Liver (tissue), 9 donors: Measurements from ENCODE around the gene TTC22. TPM values are rescaled to one million over a fixed set of nuclear protein-coding genes. Genes with fewer than 3 reads are reported as not detected.

Experiments
- DNase-seq: peaks from one replicate; pipeline ENCODE4 v3.0.0-alpha.2; 2017; ENCODE audit warnings: low spot score
- H3K27ac ChIP-seq, 2 donors: one replicate each; pipeline ENCODE4 v1.7.0; 2013; ENCODE audit warnings: inconsistent platforms in 2 of 2, low read length in 2 of 2, control low read depth in 1 of 2, low read depth in 1 of 2, mild to moderate bottlenecking in 1 of 2
- H3K27me3 ChIP-seq, 4 donors: one replicate each; pipeline versions ENCODE4 v1.6.1 to v1.7.0; 2013; ENCODE audit warnings: low read length in 3 of 4, inconsistent platforms in 1 of 4, mild to moderate bottlenecking in 1 of 4, moderate library complexity in 1 of 4; ENCODE audit not compliant: control insufficient read depth in 4 of 4, insufficient read depth in 4 of 4
- H3K36me3 ChIP-seq, 4 donors: one replicate each; pipeline versions ENCODE4 v1.6.1 to v1.7.0; 2013; ENCODE audit warnings: low read length in 3 of 4, mild to moderate bottlenecking in 3 of 4, low read depth in 1 of 4, moderate library complexity in 1 of 4; ENCODE audit not compliant: control insufficient read depth in 4 of 4, insufficient read depth in 3 of 4
- H3K4me1 ChIP-seq, 4 donors: one replicate each; pipeline versions ENCODE4 v1.6.1 to v1.7.0; 2013; ENCODE audit warnings: low read length in 3 of 4, mild to moderate bottlenecking in 3 of 4, moderate library complexity in 1 of 4; ENCODE audit not compliant: control insufficient read depth in 4 of 4, insufficient read depth in 4 of 4
- H3K4me3 ChIP-seq, 3 donors: one replicate each; pipeline versions ENCODE4 v1.6.1 to v1.7.0; 2013; ENCODE audit warnings: low read length in 3 of 3, control low read depth in 1 of 3, low read depth in 1 of 3, mild to moderate bottlenecking in 1 of 3
- H3K9ac ChIP-seq, 2 donors: one replicate each; pipeline ENCODE4 v1.7.0; 2013; ENCODE audit warnings: low read length in 2 of 2, mild to moderate bottlenecking in 2 of 2, moderate library complexity in 2 of 2, control low read depth in 1 of 2, low read depth in 1 of 2
- H3K9me3 ChIP-seq, 4 donors: one replicate each; pipeline versions ENCODE4 v1.6.1 to v1.7.0; 2013; ENCODE audit warnings: low read length in 3 of 4; ENCODE audit not compliant: control insufficient read depth in 4 of 4
- EGR1 ChIP-seq, 2 donors: IDR thresholded peaks; 2 replicates each; pipeline ENCODE4 v1.6.1; 2016 to 2018; ENCODE audit warnings: antibody characterized with exemption in 2 of 2, low read depth in 2 of 2
- FOXA1 ChIP-seq: IDR thresholded peaks from 2 replicates; pipeline ENCODE4 v1.6.1; 2016; ENCODE audit warnings: antibody characterized with exemption
- FOXA2 ChIP-seq: IDR thresholded peaks from 2 replicates; pipeline ENCODE4 v1.6.1; 2016; ENCODE audit warnings: antibody characterized with exemption
- GABPA ChIP-seq, 2 donors: IDR thresholded peaks in 1 of 2; conservative IDR thresholded peaks in 1 of 2; 2 replicates each; pipeline ENCODE4 v1.6.1; 2016; ENCODE audit warnings: antibody characterized with exemption in 2 of 2, mild to moderate bottlenecking in 1 of 2, moderate library complexity in 1 of 2
- HNF4A ChIP-seq, 2 donors: conservative IDR thresholded peaks; 2 replicates each; pipeline ENCODE4 v1.6.1; 2016; ENCODE audit warnings: antibody characterized with exemption in 2 of 2, mild to moderate bottlenecking in 2 of 2
- HNF4G ChIP-seq: IDR thresholded peaks from 2 replicates; pipeline ENCODE4 v1.6.1; 2016; ENCODE audit warnings: antibody characterized with exemption
- JUND ChIP-seq, 2 donors: IDR thresholded peaks; 2 replicates each; pipeline ENCODE4 v1.6.1; 2016; ENCODE audit warnings: antibody characterized with exemption in 2 of 2
- NR2F2 ChIP-seq: IDR thresholded peaks from 2 replicates; pipeline ENCODE4 v1.6.1; 2016; ENCODE audit warnings: antibody characterized with exemption
- RAD21 ChIP-seq, 2 donors: IDR thresholded peaks; 2 replicates each; pipeline ENCODE4 v1.6.1; 2016; ENCODE audit warnings: antibody characterized with exemption in 2 of 2, mild to moderate bottlenecking in 2 of 2
- RXRA ChIP-seq, 2 donors: IDR thresholded peaks; 2 replicates each; pipeline ENCODE4 v1.6.1; 2017 to 2018; ENCODE audit warnings: antibody characterized with exemption in 2 of 2, mild to moderate bottlenecking in 1 of 2
- SP1 ChIP-seq: IDR thresholded peaks from 2 replicates; pipeline ENCODE4 v1.6.1; 2018; ENCODE audit warnings: antibody characterized with exemption, mild to moderate bottlenecking
- TAF1 ChIP-seq: conservative IDR thresholded peaks from 2 replicates; pipeline ENCODE4 v1.6.1; 2016; ENCODE audit warnings: antibody characterized with exemption, mild to moderate bottlenecking
- YY1 ChIP-seq: IDR thresholded peaks from 2 replicates; pipeline ENCODE4 v1.6.1; 2016; ENCODE audit warnings: antibody characterized with exemption, mild to moderate bottlenecking
- ZBTB33 ChIP-seq: IDR thresholded peaks from 2 replicates; pipeline ENCODE4 v1.6.1; 2016; ENCODE audit warnings: antibody characterized with exemption
- WGBS: extraction: QIAGEN DNeasy Blood & Tissue Kit; methylation state at CpG from one replicate; pipeline ENCODE4 v1.1.7; 2013; 5-methylcytosine and 5-hydroxymethylcytosine counted together
- polyA plus RNA-seq, 2 donors: library from polyadenylated mRNA; stranded (reverse) in 1 of 2; unstranded in 1 of 2; fragments of 200-250 nt in 1 of 2; fragments of >200 nt in 1 of 2; fragmentation: Nextera tagmentation in 1 of 2; extraction: Ambion mirVana in 1 of 2; gene quantifications; one replicate each; pipeline versions ENCODE4 v1.2.1 to v1.2.3, GENCODE V29; 2013 to 2015
- total RNA-seq, 2 donors: library from RNA; depleted of rRNA; stranded (reverse); fragments of >200 nt; gene quantifications; one replicate each; pipeline ENCODE4 v1.2.3, GENCODE V29; 2014
- TF ChIP-seq, protein P1 (sequence below): fragments of 150-350 bp; IDR thresholded peaks from 2 replicates; pipeline ENCODE4 v1.5.1; 2017; ENCODE audit warnings: improper control_type of control experiment, low read depth, low read length; ENCODE audit not compliant: missing input control
- TF ChIP-seq, protein P2 (sequence below): IDR thresholded peaks from 2 replicates; pipeline ENCODE4 v1.6.1; 2016; ENCODE audit warnings: antibody characterized with exemption
- TF ChIP-seq, protein P3 (sequence below): IDR thresholded peaks from 2 replicates; pipeline ENCODE4 v1.6.1; 2016; ENCODE audit warnings: antibody characterized with exemption, mild to moderate bottlenecking
- TF ChIP-seq, protein P4 (sequence below): IDR thresholded peaks from 2 replicates; pipeline ENCODE4 v1.6.1; 2016; ENCODE audit warnings: antibody characterized with exemption
- donor health status: healthy.
- donor health status: healthy.
- donor health status: healthy.
- donor health status: healthy.
- donor health status: healthy.

Gene TTC22
- total and polyA plus RNA-seq, 4 donors, result 0.96 to 3.5 (median 2.3) TPM

DNA sequence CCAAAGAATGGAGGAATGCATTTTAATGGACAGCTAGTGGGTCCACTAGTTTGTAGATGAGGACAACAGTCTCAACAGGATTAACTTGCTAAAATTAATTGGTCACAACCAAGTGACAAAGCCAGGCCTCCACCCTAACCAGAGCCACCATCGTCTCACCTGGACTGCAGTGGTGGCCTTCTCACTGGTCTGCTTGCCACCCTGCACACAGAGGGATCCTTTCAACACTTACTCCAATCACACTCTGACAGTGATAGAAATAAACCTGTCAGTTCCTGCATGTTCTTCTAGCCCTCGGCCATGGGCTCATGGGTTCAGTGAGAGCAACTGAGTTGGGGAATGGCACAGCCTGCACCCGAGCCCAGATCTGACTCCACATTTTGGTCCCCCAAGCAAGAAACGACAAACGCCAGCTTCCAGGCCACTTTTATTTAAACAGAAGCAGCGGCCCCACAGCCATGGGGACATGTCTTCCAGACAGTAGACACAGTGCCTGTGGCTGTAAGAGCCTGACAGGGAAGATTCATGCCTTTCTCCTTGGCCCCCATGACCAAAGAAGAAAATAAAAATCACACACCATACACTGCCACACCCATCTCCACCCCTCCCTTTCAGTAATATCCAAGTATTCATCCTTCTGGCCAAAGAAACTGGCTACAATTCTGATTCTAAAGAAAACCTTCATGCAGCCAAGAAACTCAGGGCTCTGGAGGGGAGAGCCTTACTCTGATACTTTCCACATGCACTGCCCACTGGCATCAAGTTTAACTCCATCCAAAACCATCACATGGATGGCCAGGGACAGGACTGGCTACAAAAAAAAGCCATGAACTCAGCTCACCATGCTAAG lies 48.3 kb upstream of the TTC22 start:
- Histone ChIP-seq H3K9ac (no peak overlapping the region), H3K27me3 (no peaks in the 10 kb centered on the region), H3K4me1 (peaks cover 0 to 7% (median 3%) of the 10 kb centered on the region in 4 donors), H3K36me3 (peaks cover 30 to 69% (median 65%) of the 10 kb centered on the region in 4 donors), H3K27ac (no peak overlapping the region), H3K9me3 (no peaks in the 10 kb centered on the region), H3K4me3 (no peak overlapping the region)
- TF ChIP-seq HNF4A (conservative IDR thresholded peaks at IDR 0.05) (no peak), HNF4G (no peak), EGR1 (IDR thresholded peaks at IDR 0.05; ENCODE audit: low read depth in 2 of 2) (no peak)
- no peak for DNase-seq
- WGBS, result 96% methylated on average over 6 of the region's 6 CpGs

GRCh38 chr1:54848134-54848948 lies 47.2 kb upstream of the TTC22 start:
- Histone ChIP-seq H3K4me1 (peaks cover 0 to 3% (median 1%) of the 10 kb centered on the region in 4 donors), H3K36me3 (peaks cover 22 to 58% (median 54%) of the 10 kb centered on the region in 4 donors), H3K27me3 (no peaks in the 10 kb centered on the region), H3K4me3 (no peak overlapping the region), H3K9ac (no peak overlapping the region), H3K9me3 (no peaks in the 10 kb centered on the region), H3K27ac (no peak overlapping the region)
- DNase-seq, result no peak
- TF ChIP-seq, protein P1, sequence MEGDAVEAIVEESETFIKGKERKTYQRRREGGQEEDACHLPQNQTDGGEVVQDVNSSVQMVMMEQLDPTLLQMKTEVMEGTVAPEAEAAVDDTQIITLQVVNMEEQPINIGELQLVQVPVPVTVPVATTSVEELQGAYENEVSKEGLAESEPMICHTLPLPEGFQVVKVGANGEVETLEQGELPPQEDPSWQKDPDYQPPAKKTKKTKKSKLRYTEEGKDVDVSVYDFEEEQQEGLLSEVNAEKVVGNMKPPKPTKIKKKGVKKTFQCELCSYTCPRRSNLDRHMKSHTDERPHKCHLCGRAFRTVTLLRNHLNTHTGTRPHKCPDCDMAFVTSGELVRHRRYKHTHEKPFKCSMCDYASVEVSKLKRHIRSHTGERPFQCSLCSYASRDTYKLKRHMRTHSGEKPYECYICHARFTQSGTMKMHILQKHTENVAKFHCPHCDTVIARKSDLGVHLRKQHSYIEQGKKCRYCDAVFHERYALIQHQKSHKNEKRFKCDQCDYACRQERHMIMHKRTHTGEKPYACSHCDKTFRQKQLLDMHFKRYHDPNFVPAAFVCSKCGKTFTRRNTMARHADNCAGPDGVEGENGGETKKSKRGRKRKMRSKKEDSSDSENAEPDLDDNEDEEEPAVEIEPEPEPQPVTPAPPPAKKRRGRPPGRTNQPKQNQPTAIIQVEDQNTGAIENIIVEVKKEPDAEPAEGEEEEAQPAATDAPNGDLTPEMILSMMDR, result no peak
- 87% methylated on average over 7 of the region's 7 CpGs for WGBS

- Histone ChIP-seq H3K4me1 (peaks cover 0 to 3% (median 0%) of the 10 kb centered on the region in 4 donors), H3K27me3 (no peaks in the 10 kb centered on the region), H3K9ac (no peak overlapping the region), H3K9me3 (no peaks in the 10 kb centered on the region), H3K36me3 (peaks cover 13 to 45% (median 40%) of the 10 kb centered on the region in 4 donors), H3K27ac (no peak overlapping the region), H3K4me3 (no peak overlapping the region)
- WGBS, result 77% methylated on average over 9 of the region's 9 CpGs
- DNase-seq, result no peak
- no peak for TF ChIP-seq ZBTB33
- TF ChIP-seq FOXA1, result no peak
- no peak for TF ChIP-seq JUND (IDR thresholded peaks at IDR 0.05)
- TF ChIP-seq, protein P2, sequence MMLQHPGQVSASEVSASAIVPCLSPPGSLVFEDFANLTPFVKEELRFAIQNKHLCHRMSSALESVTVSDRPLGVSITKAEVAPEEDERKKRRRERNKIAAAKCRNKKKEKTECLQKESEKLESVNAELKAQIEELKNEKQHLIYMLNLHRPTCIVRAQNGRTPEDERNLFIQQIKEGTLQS, result no peak
- no peak for TF ChIP-seq EGR1 (IDR thresholded peaks at IDR 0.05; ENCODE audit: low read depth in 2 of 2)
- TF ChIP-seq, protein P3, sequence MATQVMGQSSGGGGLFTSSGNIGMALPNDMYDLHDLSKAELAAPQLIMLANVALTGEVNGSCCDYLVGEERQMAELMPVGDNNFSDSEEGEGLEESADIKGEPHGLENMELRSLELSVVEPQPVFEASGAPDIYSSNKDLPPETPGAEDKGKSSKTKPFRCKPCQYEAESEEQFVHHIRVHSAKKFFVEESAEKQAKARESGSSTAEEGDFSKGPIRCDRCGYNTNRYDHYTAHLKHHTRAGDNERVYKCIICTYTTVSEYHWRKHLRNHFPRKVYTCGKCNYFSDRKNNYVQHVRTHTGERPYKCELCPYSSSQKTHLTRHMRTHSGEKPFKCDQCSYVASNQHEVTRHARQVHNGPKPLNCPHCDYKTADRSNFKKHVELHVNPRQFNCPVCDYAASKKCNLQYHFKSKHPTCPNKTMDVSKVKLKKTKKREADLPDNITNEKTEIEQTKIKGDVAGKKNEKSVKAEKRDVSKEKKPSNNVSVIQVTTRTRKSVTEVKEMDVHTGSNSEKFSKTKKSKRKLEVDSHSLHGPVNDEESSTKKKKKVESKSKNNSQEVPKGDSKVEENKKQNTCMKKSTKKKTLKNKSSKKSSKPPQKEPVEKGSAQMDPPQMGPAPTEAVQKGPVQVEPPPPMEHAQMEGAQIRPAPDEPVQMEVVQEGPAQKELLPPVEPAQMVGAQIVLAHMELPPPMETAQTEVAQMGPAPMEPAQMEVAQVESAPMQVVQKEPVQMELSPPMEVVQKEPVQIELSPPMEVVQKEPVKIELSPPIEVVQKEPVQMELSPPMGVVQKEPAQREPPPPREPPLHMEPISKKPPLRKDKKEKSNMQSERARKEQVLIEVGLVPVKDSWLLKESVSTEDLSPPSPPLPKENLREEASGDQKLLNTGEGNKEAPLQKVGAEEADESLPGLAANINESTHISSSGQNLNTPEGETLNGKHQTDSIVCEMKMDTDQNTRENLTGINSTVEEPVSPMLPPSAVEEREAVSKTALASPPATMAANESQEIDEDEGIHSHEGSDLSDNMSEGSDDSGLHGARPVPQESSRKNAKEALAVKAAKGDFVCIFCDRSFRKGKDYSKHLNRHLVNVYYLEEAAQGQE, result no peak
- no peak for TF ChIP-seq HNF4A (conservative IDR thresholded peaks at IDR 0.05)
- TF ChIP-seq, protein P4, sequence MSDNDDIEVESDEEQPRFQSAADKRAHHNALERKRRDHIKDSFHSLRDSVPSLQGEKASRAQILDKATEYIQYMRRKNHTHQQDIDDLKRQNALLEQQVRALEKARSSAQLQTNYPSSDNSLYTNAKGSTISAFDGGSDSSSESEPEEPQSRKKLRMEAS, result no peak
- TF ChIP-seq TAF1, result no peak
- TF ChIP-seq SP1, result no peak
- no peak for TF ChIP-seq HNF4G
- no peak for TF ChIP-seq GABPA (IDR thresholded peaks at IDR 0.05 in 1 of 2, conservative IDR thresholded peaks at IDR 0.05 in 1 of 2)
- no peak for TF ChIP-seq RXRA (IDR thresholded peaks at IDR 0.05)
- TF ChIP-seq RAD21 (IDR thresholded peaks at IDR 0.05), result no peak
- TF ChIP-seq NR2F2, result no peak
- no peak for TF ChIP-seq YY1
- TF ChIP-seq FOXA2, result no peak
Measured at GRCh38 chr1:54846716-54847284, 45.7 kb upstream of the TTC22 start.
